ENCODE data around the gene ZDHHC14.
"Not testable (repeated sequence)": the region's sequence is repeated elsewhere in the genome, so short reads cannot be mapped to it uniquely, and the experiment has no call there.

The ZDHHC14 gene

DNA sequence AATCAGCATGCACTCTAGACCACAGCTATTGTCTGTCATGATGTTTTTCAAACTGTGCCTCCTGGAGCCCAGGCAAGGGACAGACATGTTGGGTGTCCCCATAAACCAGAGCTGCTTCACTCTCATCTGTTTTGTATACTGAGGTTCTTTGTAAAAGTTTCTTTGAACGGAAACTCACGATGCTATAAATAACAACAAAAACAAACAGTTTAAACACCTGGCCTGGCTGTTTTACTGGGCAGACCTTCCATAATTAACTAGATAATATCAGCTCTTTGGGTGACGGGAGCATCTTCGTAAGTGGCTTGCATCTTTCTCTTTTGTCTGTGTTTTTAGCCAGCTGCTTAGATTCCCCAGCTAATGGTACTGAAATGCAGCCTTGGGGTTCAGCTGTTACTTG is 190.3 kb downstream of the ZDHHC14 start:
- H3K27ac ChIP-seq, result no peak overlapping the region

DNA sequence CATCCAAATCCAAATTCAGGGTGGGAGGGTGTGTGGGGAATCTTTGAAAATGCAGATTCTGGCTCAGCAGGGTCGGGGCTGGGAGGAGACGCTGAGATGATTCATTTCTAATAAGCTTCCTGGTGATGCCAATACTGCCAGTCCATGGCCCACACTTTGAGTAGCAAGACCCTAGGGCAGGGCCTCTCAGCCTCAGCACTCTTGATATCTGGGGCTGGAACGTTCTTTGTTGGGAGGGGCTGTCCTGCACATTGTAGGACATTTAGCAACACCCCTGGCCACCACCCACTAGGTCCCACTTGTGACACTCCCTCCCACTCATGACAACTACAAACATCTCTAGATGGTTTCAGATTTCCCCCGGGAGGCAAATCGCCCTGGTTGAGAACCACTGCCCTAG is 191.0 kb downstream of the ZDHHC14 start:
- no peak overlapping the region for H3K27ac ChIP-seq
- TF ChIP-seq, protein P1, sequence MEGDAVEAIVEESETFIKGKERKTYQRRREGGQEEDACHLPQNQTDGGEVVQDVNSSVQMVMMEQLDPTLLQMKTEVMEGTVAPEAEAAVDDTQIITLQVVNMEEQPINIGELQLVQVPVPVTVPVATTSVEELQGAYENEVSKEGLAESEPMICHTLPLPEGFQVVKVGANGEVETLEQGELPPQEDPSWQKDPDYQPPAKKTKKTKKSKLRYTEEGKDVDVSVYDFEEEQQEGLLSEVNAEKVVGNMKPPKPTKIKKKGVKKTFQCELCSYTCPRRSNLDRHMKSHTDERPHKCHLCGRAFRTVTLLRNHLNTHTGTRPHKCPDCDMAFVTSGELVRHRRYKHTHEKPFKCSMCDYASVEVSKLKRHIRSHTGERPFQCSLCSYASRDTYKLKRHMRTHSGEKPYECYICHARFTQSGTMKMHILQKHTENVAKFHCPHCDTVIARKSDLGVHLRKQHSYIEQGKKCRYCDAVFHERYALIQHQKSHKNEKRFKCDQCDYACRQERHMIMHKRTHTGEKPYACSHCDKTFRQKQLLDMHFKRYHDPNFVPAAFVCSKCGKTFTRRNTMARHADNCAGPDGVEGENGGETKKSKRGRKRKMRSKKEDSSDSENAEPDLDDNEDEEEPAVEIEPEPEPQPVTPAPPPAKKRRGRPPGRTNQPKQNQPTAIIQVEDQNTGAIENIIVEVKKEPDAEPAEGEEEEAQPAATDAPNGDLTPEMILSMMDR (IDR thresholded peaks at IDR 0.05), result no peak
- TF ChIP-seq ZFX (IDR thresholded peaks at IDR 0.05; ENCODE audit: borderline replicate concordance), result no peak

More for the DNA sequence above, 190.3 kb downstream of the ZDHHC14 start:
- no peak for TF ChIP-seq ZFX (IDR thresholded peaks at IDR 0.05; ENCODE audit: borderline replicate concordance)
- TF ChIP-seq, protein P1 (IDR thresholded peaks at IDR 0.05), result no peak

DNA sequence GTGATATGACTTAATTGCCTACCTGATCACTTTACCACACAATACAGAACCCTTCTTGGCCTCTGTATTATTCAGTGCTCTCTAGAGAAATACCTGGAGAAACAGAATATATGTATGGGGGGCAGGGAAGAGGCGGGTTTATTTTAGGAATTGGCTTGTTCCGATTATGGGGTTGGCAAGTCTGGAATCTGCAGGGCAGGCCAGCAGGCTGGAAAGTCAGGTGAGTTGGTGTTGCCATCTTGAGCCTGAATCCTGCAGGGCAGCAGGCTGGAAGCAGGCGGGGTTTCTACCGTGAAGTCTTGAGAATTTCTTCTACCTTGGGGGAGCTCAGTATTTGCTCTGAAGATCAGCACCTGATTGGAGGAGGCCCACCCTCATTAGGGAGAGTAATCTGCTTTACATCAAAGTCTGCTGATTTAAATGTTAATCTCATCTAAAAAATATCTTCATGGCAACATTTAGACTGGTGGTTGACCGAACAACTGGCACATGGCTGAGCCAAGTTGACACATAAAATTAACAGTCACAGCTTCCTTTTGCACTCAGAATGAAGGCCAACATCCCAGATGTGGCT is 193.9 kb downstream of the ZDHHC14 start:
- no peak overlapping the region for H3K27ac ChIP-seq
- TF ChIP-seq, protein P1 (IDR thresholded peaks at IDR 0.05), result no peak
- TF ChIP-seq ZFX (IDR thresholded peaks at IDR 0.05; ENCODE audit: borderline replicate concordance), result no peak

DNA sequence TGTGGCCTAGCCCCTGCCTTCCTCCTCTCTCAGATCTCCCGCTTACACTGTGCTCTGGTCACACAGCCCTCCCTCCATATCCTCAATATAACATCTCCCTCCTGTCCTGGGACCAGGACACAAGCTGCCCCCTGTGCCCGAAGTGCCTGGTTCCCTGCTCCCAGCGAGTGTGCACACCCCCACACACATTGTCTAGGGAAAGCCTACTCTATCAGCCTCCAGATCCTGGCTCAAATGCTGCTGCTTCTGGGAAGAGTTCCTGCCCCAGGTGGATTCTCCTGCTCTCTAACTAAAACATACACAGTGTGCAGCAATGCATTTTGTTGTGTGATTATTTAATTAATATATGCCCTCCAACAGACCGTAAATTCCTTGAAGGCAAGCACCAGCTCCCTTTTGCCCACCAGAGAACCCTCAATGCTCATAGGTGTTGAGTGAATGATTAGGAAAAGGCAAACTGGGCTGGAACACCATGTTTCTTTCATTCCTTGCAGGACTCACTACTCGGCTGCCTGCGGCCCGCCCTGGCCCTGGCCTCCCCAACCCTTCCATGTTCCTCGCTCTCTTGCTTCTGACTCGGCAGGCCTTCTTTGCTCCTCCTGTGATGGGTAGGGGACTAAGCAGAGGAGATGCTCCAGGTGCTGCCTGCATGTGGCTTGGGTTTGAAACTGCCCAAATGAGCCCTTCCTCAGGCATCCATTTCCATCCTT is 194.6 kb downstream of the ZDHHC14 start:
- no peak for TF ChIP-seq ZFX (IDR thresholded peaks at IDR 0.05; ENCODE audit: borderline replicate concordance)
- TF ChIP-seq, protein P1 (IDR thresholded peaks at IDR 0.05), result no peak
- no peak overlapping the region for H3K27ac ChIP-seq

DNA sequence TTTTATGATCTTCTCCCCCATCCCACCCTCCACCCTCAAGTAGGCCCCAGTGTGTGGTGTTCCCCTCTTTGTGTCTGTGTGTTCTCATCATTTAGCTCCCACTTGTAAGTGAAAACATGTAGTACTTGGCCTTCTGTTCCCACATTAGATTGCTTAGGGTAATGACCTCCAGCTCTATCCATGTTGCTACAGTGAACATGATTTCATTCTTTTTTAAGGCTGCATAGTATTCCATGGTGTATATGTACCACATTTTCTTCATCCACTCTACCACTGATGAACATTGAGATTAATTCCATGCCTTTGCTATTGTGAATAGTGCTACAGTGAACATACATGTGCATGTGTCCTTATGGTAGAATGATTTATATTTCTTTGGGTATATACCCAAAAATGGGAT is 196.0 kb downstream of the ZDHHC14 start:
- not testable (repeated sequence) for H3K27ac ChIP-seq

DNA sequence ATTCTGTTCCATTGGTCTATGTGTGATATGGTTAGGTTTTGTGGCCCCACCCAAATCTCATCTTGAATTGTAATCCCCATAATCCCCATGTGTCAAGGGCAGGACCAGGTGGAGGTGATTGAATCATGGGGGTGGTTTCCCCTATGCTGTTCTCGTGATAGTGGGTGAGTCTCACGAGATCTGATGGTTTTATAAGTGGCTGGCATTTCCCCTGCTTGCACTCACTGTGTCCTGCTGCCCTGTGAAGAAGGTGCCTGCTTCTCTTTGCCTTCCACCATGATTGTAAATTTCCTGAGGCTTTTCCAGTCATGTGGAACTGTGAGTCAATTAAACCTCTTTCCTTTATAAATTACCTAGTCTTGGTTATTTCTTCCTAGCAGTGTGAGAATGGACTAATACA is 197.5 kb downstream of the ZDHHC14 start:
- not testable (repeated sequence) for H3K27ac ChIP-seq

DNA sequence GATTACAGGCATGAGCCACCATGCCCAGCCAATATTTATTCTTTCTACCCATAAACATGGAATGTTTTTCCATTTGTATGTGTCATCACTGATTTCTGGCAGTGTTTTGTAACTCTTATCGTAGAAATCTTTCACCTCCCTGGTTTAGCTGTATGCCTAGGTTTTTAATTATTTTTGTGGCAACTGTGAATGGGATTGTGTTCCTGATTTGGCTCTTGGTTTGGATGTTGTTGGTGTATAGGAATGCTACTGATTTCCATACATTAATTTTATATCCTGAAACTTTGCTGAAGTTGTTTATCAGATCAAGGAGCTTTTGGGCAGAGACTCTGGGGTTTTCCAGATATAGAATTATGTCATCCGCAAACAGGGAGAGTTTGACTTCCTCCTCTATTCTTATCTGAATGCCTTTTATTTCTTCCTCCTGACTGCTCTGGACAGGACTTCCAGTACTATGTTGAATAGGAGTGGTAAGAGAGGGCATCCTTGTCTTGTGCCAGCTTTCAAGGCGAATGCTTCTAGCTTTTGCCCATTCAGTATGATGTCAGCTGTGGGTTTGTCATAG is 198.6 kb downstream of the ZDHHC14 start:
- TF ChIP-seq, protein P1 (IDR thresholded peaks at IDR 0.05), result no peak
- TF ChIP-seq ZFX (IDR thresholded peaks at IDR 0.05; ENCODE audit: borderline replicate concordance), result no peak
- no peak overlapping the region for H3K27ac ChIP-seq

DNA sequence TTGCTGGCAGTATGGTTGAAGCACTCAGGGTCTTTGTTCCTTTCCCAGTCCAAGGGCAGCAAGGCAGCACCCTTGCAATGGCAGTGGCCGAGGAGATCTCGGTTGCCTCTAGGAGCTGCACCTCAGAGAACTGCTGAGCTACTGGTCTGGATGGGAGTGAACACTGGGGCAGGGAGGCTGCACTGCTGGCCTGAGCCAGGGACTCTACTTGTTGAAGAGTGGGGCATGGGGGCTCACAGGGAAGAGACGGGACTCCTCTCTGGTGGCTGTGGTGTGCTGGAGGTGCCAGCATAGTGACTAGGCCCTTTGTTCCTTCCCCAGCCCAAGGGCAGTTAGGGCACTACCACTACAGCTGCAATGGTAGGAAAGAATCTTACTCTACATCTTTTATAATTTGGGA is 203.0 kb downstream of the ZDHHC14 start:
- TF ChIP-seq ZFX (IDR thresholded peaks at IDR 0.05; ENCODE audit: borderline replicate concordance), result no peak
- TF ChIP-seq, protein P1 (IDR thresholded peaks at IDR 0.05), result no peak
- H3K27ac ChIP-seq, result no peak overlapping the region

Data from 22Rv1 (cell line).